Activated naive CD4-positive, alpha-beta T cell treated with anti-CD3 and anti-CD28 coated beads for 36 hours (primary cell): ENCODE measurements around the gene VPS11. TPM values are rescaled to one million over a fixed set of nuclear protein-coding genes. Genes with fewer than 3 reads are reported as not detected.

Experiments used
- CTCF ChIA-PET: fragments of 350-600 bp; sonication (Branson Sonifier 250); formaldehyde crosslinking; loops from one replicate; lab custom pipeline; 2021; ENCODE audit warnings: antibody characterized with exemption; lab: Charles Lee
- DNase-seq: peaks from one replicate; pipeline ENCODE4 v3.0.0-alpha.2; 2020
- H3K27ac Mint-ChIP-seq: one replicate; pipeline ENCODE4 v1.8.0; 2021; ENCODE audit warnings: mild to moderate bottlenecking, mixed read lengths
- H3K27me3 Mint-ChIP-seq: one replicate; pipeline ENCODE4 v1.8.0; 2021; ENCODE audit warnings: low read depth, mixed read lengths
- H3K36me3 Mint-ChIP-seq: one replicate; pipeline ENCODE4 v1.8.0; 2021; ENCODE audit warnings: low read depth, mixed read lengths
- H3K4me1 Mint-ChIP-seq: one replicate; pipeline ENCODE4 v1.8.0; 2021; ENCODE audit warnings: low read depth, mixed read lengths
- H3K4me3 Mint-ChIP-seq: one replicate; pipeline ENCODE4 v1.8.0; 2021; ENCODE audit warnings: mild to moderate bottlenecking, moderate library complexity, mixed read lengths
- H3K9me3 Mint-ChIP-seq: one replicate; pipeline ENCODE4 v1.8.0; 2021; ENCODE audit warnings: mixed read lengths
- intact Hi-C: fragments of 100-400 bp; cut with micrococcal nuclease; formaldehyde crosslinking; loops from one replicate; pipeline ENCODE4 v1.15.1; 2023
- total RNA-seq, 2 experiments: library from RNA; stranded (reverse); gene quantifications; one replicate each; pipeline ENCODE4 v1.2.3, GENCODE V29; 2021

VPS11 gene
- total RNA-seq, 2 experiments from 2014 or later: 16.9 to 19.5 TPM

DNA sequence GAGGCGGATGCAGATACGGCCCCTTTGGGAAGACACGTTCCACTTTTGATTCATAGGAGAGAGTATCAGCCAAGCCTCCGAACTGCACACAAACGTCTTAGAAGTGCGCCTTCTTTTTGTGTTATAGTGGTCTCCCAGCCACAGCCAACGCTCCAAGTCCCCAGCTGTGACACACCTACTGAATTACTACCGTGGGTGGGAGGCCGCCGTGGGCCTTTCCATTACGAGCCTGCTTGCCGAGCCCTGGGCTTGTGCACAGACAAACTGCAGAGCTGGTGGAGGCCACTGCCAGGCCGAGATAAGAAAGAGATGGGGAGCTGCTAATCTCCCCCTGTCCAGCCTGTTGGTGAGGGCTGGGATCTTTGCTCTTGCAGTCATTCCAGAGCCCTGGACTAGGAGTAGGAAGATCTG lies 17.8 kb downstream of the VPS11 start:
- peaks cover 21% of the 10 kb centered on the region for H3K4me1 Mint-ChIP-seq
- H3K27me3 Mint-ChIP-seq: no peaks in the 10 kb centered on the region
- H3K27ac Mint-ChIP-seq: peak overlapping the region; percentile 96
- intact Hi-C loops: loop anchor here (1.0 to 2.0 kb wide), 4 partner anchors 10 to 22 kb away; partner anchors contain the start of genes C2CD2L, DPAGT1 and VPS11
- CTCF ChIA-PET: interaction anchor here (0.8 to 2.1 kb wide), 6 partner anchors 9 to 236 kb away, joined by 3 to 8 read pairs (median 4); partner anchors contain the start of gene VPS11
- peak overlapping the region; percentile 98 for H3K4me3 Mint-ChIP-seq
- H3K36me3 Mint-ChIP-seq: peaks cover 6% of the 10 kb centered on the region
- no peaks in the 10 kb centered on the region for H3K9me3 Mint-ChIP-seq
- peak; percentile 48 for DNase-seq

DNA sequence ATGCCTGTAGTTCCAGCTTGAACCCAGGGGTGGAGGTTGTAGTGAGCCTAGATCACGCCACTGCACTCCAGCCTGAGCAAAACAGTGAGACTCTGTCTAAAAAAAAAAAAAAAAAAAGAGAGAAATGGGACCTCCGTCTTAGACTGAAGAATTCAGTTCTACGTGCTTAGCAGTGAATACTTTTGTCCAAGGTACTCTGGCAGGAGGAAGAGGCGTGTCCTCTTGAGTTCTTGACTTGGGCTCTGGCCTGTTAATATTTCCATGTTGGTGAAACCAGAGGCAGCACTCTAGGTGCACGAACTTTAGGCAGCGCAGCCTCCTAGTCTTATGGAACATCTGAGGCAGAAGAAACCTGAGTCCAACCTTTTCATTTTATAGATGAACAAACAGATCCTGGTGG lies 19.5 kb downstream of the VPS11 start:
- Mint-ChIP-seq H3K27me3 (no peaks in the 10 kb centered on the region), H3K9me3 (no peaks in the 10 kb centered on the region), H3K4me1 (peaks cover 30% of the 10 kb centered on the region), H3K27ac (no peak overlapping the region), H3K4me3 (no peak overlapping the region), H3K36me3 (peaks cover 6% of the 10 kb centered on the region)
- DNase-seq: no peak
- CTCF ChIA-PET: interaction anchor here (0.7 kb wide), 1 partner anchor 104 kb away, joined by 3 read pairs; no protein-coding TSS in a partner anchor
- intact Hi-C loops: no loop called here

DNA sequence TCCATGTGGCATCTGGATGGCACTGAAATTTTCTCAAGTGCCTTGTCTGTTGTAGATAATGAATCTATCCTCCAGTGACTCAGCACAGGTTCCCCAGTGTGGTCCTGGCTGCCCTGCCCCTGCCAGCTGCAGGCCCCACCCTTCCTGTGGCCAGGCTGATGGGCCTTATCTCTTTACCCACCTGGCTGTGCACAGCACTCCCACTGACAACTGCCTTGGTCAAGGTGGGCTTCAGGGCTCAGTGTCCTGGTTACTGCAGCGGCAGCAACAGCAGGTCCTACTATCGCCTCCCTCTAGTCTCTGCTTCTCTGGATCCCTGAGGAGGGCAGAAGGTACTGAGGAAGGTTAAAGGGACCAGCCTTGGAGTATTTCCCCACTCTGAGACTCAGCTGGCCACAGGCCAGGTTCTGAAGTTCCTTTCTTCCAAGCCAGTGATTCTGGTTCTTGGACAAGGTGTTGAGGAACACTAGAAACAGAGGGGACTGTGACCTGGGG lies 20.2 kb downstream of the VPS11 start:
- Mint-ChIP-seq H3K4me1 (peaks cover 36% of the 10 kb centered on the region), H3K4me3 (no peak overlapping the region), H3K36me3 (peaks cover 12% of the 10 kb centered on the region), H3K27ac (no peak overlapping the region), H3K27me3 (no peaks in the 10 kb centered on the region), H3K9me3 (no peaks in the 10 kb centered on the region)
- no peak for DNase-seq
- CTCF ChIA-PET: no interaction called here
- intact Hi-C loops: no loop called here

DNA sequence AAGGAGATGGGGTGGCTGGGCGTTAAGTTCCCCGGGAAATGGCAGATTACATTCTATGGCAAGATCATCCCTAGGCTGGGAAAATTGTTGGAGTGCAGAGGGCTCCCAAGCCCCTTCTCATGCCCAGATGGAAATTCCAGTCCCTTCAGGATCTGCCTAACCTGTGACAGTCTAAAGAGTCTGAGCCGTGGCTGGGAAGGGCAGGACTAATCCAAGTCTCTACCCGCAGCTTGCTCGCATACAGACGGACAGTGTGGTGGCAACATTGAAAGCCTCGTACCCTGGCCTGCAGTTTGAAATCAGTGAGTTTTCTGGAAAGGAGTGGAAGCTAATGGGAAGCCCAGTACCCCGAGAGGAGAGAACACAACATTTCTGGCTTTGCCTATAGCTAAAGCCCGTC lies 20.8 kb downstream of the VPS11 start:
- H3K9me3 Mint-ChIP-seq: no peaks in the 10 kb centered on the region
- intact Hi-C loops: no loop called here
- no peaks in the 10 kb centered on the region for H3K27me3 Mint-ChIP-seq
- H3K36me3 Mint-ChIP-seq: peaks cover 18% of the 10 kb centered on the region
- no peak overlapping the region for H3K27ac Mint-ChIP-seq
- H3K4me1 Mint-ChIP-seq: peaks cover 40% of the 10 kb centered on the region
- CTCF ChIA-PET: no interaction called here
- DNase-seq: no peak
- no peak overlapping the region for H3K4me3 Mint-ChIP-seq

DNA sequence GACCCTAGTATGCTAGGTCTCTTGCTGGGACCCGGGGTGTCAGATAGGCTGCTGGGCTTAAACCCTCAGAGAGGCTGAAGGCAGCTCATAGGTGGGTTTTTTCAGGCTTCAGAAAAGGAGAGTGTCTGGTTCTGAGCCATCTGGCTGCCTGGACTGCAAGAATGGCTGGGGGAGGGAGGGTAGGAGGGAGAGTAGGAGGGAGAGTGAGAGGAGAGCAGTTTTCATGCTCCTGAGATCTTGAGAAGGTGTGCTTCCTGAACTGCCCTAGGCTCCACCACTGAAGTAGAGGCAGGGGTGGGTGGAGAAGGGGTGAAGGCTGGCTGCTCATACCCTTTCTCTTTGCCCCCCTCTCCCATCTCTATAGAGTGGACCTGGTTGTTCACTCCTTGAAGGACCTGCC lies 21.7 kb downstream of the VPS11 start:
- peaks cover 40% of the 10 kb centered on the region for H3K4me1 Mint-ChIP-seq
- DNase-seq: no peak
- no peak overlapping the region for H3K27ac Mint-ChIP-seq
- H3K36me3 Mint-ChIP-seq: peaks cover 27% of the 10 kb centered on the region
- CTCF ChIA-PET: no interaction called here
- no peak overlapping the region for H3K4me3 Mint-ChIP-seq
- no peaks in the 10 kb centered on the region for H3K27me3 Mint-ChIP-seq
- intact Hi-C loops: no loop called here
- H3K9me3 Mint-ChIP-seq: no peaks in the 10 kb centered on the region

DNA sequence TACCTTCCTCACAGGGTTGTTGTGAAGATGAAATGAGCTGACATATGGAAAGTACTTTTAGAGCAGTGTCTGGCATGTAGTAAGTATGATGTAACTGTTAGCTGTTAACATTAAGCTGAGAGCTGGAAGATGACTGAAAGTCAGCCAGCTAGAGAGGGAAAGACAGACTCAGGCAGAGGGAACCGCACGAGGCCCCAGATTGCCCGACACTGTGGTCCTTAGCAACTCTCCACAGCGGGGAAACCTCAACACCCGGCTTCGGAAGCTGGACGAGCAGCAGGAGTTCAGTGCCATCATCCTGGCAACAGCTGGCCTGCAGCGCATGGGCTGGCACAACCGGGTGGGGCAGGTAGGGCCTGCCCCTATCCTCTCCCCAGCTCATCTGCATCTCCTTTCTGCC lies 23.6 kb downstream of the VPS11 start:
- H3K4me3 Mint-ChIP-seq: no peak overlapping the region
- CTCF ChIA-PET: interaction anchor here (0.6 to 1.5 kb wide), 6 partner anchors 9 to 175 kb away, joined by 3 to 4 read pairs (median 3); no protein-coding TSS in a partner anchor
- H3K27me3 Mint-ChIP-seq: no peaks in the 10 kb centered on the region
- no peak overlapping the region for H3K27ac Mint-ChIP-seq
- peaks cover 38% of the 10 kb centered on the region for H3K36me3 Mint-ChIP-seq
- no peak for DNase-seq
- H3K9me3 Mint-ChIP-seq: no peaks in the 10 kb centered on the region
- peaks cover 31% of the 10 kb centered on the region for H3K4me1 Mint-ChIP-seq
- intact Hi-C loops: no loop called here

DNA sequence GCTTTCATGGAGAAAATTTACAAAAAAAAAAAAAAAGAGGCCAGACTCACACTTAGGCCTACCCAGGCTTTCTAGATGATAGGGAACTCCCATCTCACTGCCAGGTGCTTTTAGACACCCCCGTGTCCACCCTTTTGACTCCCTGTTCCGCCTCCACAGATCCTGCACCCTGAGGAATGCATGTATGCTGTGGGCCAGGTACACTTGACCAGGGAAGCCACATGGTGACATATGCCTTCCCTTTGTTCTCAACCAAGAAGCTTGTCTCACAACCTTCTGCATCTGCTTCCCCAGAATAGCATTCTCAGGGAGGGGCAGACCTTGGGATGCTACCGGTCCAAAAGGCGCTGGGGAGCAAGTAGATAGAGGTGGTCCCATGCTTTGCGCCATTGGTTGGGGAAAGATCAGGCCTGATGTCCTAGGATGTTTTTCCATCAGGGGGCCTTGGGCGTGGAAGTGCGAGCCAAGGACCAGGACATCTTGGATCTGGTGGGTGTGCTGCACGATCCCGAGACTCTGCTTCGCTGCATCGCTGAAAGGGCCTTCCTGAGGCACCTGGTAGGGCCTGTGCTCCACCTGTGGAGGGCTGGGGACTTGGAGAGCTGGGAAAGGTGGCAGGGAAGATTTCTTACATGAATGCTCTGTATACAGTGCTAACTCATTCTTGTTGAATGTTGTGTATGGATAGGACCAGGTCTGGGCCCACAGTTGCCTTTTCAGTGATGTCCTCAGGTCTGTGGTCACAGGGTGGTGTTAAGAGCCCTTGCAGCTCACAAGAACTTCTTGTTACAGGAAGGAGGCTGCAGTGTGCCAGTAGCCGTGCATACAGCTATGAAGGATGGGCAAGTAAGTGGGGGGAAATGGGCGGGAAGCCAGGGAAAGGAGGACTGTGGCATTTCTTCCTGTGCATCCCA lies 24.6 kb downstream of the VPS11 start:
- Mint-ChIP-seq H3K9me3 (no peaks in the 10 kb centered on the region), H3K36me3 (peaks cover 44% of the 10 kb centered on the region), H3K4me1 (peaks cover 32% of the 10 kb centered on the region), H3K27ac (peak overlapping the region; percentile 44), H3K4me3 (peak overlapping the region; percentile 92), H3K27me3 (no peaks in the 10 kb centered on the region)
- CTCF ChIA-PET: interaction anchor here (1.1 to 1.5 kb wide), 2 partner anchors 11 to 25 kb away, joined by 3 to 4 read pairs; no protein-coding TSS in a partner anchor
- intact Hi-C loops: no loop called here
- DNase-seq: no peak

DNA sequence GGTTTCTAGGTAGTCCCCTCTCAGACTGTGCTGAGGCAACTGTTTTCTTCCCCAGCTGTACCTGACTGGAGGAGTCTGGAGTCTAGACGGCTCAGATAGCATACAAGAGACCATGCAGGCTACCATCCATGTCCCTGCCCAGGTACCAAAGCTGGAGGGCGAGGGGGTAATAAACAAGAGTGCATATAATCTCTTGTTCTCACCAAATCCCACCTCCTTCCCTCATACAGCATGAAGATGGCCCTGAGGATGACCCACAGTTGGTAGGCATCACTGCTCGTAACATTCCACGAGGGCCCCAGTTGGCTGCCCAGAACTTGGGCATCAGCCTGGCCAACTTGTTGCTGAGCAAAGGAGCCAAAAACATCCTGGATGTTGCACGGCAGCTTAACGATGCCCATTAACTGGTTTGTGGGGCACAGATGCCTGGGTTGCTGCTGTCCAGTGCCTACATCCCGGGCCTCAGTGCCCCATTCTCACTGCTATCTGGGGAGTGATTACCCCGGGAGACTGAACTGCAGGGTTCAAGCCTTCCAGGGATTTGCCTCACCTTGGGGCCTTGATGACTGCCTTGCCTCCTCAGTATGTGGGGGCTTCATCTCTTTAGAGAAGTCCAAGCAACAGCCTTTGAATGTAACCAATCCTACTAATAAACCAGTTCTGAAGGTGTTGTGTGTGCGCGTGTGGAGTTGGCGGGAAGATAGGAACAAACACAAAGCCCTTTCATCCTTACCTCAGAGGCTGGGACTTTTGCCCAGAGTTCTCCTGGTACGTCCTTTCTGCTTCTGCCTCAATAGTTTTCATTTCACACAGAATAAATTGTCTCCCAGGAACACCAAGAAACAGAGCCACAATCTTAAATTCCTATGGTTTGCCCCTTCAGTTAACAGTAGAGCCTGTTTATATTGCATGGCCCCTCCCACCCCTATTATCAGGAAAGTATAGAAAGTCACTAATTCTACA lies 25.5 kb downstream of the VPS11 start:
- H3K4me1 Mint-ChIP-seq: peaks cover 28% of the 10 kb centered on the region
- peak overlapping the region; percentile 92 for H3K4me3 Mint-ChIP-seq
- no peaks in the 10 kb centered on the region for H3K9me3 Mint-ChIP-seq
- H3K36me3 Mint-ChIP-seq: peaks cover 52% of the 10 kb centered on the region
- CTCF ChIA-PET: no interaction called here
- DNase-seq: no peak
- H3K27me3 Mint-ChIP-seq: no peaks in the 10 kb centered on the region
- peak overlapping the region; percentile 88 for H3K27ac Mint-ChIP-seq
- intact Hi-C loops: no loop called here

DNA sequence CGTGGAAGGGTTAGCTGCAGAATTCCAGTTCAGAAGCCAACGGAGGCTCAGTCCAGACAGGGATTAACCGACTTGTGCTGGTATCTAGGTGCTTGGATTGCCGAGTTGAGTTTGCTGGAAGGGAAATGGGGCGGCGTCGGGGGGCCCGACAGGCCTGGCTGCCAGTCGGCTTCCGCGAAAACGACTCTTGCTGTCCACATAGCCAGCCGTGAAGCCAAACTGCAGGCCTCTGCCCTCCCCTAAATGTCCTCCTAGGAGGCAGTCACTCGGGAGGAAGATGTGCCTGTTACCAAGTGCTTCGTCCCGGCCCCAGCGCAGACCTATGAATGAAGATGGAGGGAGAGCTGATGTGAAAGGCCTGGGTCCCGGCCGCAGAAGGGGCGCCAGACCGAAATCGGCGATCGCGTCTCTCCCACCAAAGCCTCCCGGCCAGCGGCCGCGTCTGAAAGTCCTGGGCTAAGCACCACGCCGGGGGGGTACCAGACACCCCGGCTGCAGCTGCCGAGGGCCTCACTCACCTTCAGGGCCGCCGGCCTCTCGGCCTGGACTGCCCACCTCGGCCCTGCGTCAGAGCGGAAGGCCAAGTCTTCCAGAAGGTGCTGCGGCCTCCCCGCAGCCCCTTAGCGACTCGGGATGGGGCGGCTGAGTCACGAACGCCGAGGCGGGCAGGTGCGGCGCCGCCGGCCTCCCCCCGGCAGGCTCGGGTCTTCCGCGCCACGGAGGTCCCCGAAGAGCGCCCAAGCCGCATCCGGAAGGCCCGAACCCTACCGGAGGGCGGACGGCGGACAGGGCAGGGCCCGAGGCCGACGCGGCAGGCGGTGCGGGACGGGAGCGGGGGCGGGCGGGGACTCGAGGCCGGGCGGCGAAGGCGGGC lies 26.6 kb downstream of the VPS11 start:
- CTCF ChIA-PET: interaction anchor here (1.2 to 2.2 kb wide), 3 partner anchors 9 to 102 kb away, joined by 3 to 8 read pairs (median 6); partner anchors contain the start of gene HMBS
- peak; percentile 59 for DNase-seq
- Mint-ChIP-seq H3K27me3 (no peaks in the 10 kb centered on the region), H3K9me3 (no peaks in the 10 kb centered on the region), H3K4me3 (peak overlapping the region; percentile 92), H3K27ac (peak overlapping the region; percentile 96), H3K36me3 (peaks cover 62% of the 10 kb centered on the region), H3K4me1 (peaks cover 32% of the 10 kb centered on the region)
- intact Hi-C loops: loop anchor here (1.0 to 2.0 kb wide), 4 partner anchors 13 to 305 kb away; partner anchors contain the start of genes C2CD2L and HYOU1

DNA sequence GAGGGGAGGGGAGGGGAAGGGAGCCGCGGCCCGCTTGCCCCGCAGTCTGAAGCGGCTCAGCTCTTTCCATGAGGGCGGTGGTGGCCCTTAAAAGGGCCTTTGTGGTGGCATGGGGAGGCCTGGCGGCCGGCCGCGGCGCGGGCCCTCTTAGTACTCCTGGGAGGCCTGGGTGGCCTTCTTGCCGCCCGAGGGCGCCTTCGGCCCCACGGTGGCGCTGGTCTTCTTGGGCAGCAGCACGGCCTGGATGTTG lies 27.1 kb downstream of the VPS11 start:
- Mint-ChIP-seq H3K36me3 (peaks cover 63% of the 10 kb centered on the region), H3K27ac (peak overlapping the region; percentile 96), H3K4me3 (peak overlapping the region; percentile 92), H3K27me3 (no peaks in the 10 kb centered on the region), H3K4me1 (peaks cover 33% of the 10 kb centered on the region), H3K9me3 (no peaks in the 10 kb centered on the region)
- CTCF ChIA-PET: interaction anchor here (0.7 to 2.2 kb wide), 5 partner anchors 9 to 229 kb away, joined by 3 to 8 read pairs (median 4); partner anchors contain the start of genes C2CD2L and HMBS
- intact Hi-C loops: loop anchor here (1.0 to 5.0 kb wide), 13 partner anchors 9 to 306 kb away; partner anchors contain the start of genes C2CD2L, CENATAC, HINFP and HYOU1
- DNase-seq: no peak
